Bronchus fibroblast of lung (primary cell): ENCODE data around the gene CSNK1G3. TPM values are rescaled to one million over a fixed set of nuclear protein-coding genes. Genes with fewer than 3 reads are reported as not detected.

Experiments used
- total RNA-seq: library from RNA; depleted of rRNA; stranded (reverse); fragments of >200 nt; gene quantifications from 2 replicates; pipeline ENCODE4 v1.2.3, GENCODE V29; 2015

CSNK1G3 gene
- total RNA-seq, result 26.2 and 32.4 TPM in 2 replicates

DNA sequence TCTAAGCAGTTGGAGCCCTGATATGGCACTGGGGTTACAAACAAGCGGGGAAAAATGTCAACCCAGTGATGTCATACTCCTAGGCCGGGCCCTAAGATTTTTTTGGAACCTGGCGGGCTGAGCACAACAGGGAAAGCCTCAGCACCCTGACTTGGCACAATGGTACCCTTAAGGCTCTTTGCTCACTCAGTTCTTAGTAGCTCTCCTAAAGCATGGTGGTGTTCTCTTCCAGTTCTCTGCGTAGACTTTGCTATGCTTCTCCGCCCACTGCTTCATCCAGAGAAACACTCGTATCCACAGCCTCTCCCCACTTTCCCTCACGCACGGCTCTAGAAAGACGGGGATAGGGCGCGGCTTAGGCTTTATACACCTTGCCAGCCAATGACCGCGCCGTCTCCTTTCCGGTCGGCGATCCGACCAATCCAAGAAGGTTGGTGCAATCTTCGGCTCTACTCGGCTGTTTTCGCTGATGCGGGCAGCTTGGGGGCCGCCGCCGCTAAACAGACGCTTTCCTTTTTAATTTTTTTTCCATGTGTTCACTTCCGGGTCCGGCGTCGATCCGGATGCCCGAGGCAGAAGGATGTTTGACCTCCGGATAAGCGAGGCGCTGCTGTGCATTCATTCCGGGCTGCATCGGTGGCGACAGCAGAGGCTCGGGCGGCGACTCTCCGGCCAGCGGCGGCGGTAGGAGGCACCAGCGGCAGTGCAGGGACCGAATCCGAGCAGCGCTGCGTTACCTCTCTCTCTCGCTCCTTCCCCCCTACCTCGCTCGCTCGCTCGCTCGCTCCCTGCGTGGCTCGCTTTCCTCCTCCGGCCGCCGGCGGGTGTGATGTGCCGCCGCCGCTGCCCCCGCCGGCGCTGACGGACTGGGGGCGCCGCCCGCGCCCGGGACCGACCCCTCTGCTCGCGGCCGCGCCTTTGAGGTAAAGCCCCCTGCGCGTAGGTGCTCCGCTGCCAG is at the start of gene CSNK1G3:
Gene CSNK1G3 (plus strand): TSS at position 530 of the 958 bp plus-strand sequence. CDS start 33,487 bp downstream, outside the sequence.

Other genes with a start within 250 kb of the CSNK1G3 start
- 11.9 and 15.8 TPM in 2 replicates for gene CEP120, start 88.8 kb upstream of the CSNK1G3 start, total RNA-seq